NB4 (cell line): ENCODE measurements around the gene ENG.

Source experiments
- DNase-seq: peaks from one replicate; pipeline ENCODE4 v3.0.0; 2010; ENCODE audit warnings: low read depth
- H3K4me3 ChIP-seq: one replicate; pipeline ENCODE4 v1.5.1; 2011; ENCODE audit warnings: mild to moderate bottlenecking, low read depth, low read length, moderate library complexity
- MYC ChIP-seq: IDR thresholded peaks from 2 replicates; pipeline ENCODE4 v1.6.1; 2011; ENCODE audit warnings: low read depth, low read length
- POLR2A ChIP-seq: IDR thresholded peaks from 2 replicates; pipeline ENCODE4 v1.6.1; 2011; ENCODE audit warnings: mild to moderate bottlenecking; ENCODE audit not compliant: insufficient read length; ENCODE audit errors: extremely low read depth
- TF ChIP-seq, protein P1 (sequence below): IDR thresholded peaks from one replicate; pipeline ENCODE4 v1.5.1; 2012; ENCODE audit warnings: low read depth, low read length
- TF ChIP-seq, protein P2 (sequence below): IDR thresholded peaks from 2 replicates; pipeline ENCODE4 v1.6.1; 2011; ENCODE audit warnings: low read depth, low read length

ENG gene

DNA sequence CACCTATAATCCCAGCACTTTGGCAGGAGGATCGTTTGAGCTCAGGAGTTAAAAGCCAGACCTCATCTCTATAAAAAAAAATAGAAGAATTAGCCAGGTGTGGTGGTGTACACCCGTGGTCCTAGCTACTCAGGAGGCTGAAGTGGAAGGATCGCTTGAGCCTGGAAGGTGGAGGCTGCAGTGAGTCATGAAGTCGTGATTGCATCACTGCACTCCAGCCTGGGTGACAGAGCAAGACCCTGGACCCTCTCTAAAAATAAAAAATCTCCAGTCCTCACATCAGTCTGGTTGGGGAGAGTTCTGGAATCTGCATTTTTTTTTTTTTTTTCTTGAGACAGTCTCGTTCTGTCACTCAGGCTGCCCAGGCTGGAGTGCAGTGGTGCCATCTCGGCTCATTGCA is 42.4 kb downstream of the ENG start:
- TF ChIP-seq POLR2A (no peak), MYC (no peak)
- TF ChIP-seq, protein P1, sequence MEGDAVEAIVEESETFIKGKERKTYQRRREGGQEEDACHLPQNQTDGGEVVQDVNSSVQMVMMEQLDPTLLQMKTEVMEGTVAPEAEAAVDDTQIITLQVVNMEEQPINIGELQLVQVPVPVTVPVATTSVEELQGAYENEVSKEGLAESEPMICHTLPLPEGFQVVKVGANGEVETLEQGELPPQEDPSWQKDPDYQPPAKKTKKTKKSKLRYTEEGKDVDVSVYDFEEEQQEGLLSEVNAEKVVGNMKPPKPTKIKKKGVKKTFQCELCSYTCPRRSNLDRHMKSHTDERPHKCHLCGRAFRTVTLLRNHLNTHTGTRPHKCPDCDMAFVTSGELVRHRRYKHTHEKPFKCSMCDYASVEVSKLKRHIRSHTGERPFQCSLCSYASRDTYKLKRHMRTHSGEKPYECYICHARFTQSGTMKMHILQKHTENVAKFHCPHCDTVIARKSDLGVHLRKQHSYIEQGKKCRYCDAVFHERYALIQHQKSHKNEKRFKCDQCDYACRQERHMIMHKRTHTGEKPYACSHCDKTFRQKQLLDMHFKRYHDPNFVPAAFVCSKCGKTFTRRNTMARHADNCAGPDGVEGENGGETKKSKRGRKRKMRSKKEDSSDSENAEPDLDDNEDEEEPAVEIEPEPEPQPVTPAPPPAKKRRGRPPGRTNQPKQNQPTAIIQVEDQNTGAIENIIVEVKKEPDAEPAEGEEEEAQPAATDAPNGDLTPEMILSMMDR: no peak
- TF ChIP-seq, protein P2, sequence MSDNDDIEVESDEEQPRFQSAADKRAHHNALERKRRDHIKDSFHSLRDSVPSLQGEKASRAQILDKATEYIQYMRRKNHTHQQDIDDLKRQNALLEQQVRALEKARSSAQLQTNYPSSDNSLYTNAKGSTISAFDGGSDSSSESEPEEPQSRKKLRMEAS: no peak
- DNase-seq: no peak
- H3K4me3 ChIP-seq: no peak overlapping the region

DNA sequence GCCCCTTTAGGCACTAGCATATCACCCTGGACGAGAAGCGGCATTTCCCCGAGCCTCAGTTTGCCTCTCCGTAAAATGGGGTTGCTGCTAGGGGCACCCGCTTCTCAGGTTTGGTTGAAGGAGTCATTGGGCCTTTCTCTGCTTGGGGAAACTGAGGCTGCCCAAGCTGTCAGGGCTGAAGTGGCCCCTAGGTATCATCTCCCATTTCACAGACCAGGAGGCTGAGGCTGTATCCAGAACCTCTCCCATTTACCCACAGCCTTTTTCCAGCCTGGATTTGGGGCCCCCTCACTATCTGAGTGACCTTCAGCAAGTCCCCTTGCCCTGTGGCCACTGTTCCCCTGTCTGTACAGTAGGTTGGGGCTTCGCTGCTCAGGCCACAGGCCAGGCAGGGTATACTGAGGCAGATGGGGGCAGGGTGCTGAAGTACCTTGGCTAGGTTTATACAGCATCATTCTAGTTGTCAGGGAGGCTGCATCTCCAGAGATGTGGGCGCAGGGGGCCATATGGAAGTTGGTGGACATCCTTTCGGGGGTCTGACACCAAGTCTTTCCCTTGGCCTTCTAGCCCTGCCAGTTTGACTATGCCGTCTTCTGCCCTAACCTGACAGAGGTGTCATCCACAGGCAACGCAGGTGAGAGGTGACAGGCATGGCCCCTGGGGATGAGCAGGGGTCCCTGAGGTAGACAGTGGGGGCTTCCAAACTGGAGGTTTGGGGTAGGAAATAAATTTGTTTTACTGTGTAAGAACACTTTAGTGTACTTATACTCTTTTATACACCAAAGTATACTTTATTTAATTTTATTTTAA is 43.9 kb downstream of the ENG start:
- DNase-seq: no peak
- no peak overlapping the region for H3K4me3 ChIP-seq
- TF ChIP-seq, protein P1: no peak
- TF ChIP-seq, protein P2: no peak
- TF ChIP-seq POLR2A (no peak), MYC (no peak)

DNA sequence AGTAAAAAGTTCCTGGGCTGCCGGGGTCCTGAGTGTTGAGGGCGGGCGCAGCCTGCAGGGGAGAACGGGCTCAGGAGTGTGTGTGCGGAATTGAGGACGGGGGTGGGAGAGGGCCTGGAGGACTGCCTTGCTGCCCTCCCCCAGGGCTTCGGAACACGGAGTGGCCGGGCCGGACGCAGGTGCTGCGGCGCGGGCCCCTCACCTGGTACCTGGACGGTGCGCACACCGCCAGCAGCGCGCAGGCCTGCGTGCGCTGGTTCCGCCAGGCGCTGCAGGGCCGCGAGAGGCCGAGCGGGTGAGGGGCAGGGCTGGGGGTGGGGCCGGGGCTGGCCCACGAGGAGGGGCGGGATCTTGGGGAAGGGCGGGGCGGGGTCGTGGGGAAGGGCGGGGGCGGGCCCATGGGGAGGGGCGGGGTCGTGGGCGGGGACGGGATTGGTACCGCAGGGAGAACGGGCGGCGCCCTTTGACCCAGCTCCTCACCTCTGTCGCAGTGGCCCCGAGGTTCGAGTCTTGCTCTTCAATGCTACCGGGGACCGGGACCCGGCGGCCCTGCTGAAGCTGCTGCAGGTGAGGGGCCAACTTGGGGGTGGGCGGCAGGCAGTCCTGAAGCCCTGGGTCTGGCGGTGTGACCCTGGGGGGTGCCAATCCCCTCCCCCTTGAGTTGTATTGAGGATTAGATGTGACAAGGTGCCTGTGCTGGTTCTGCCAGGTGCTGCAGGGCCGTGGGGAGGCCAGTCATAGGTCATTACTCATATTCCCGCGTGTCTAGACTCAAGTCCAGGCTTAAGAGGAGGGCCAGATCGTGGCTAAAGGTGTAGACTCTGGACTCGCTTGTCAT is 44.7 kb downstream of the ENG start:
- TF ChIP-seq, protein P1: no peak
- TF ChIP-seq POLR2A (no peak), MYC (no peak)
- TF ChIP-seq, protein P2: no peak
- no peak overlapping the region for H3K4me3 ChIP-seq
- DNase-seq: no peak

DNA sequence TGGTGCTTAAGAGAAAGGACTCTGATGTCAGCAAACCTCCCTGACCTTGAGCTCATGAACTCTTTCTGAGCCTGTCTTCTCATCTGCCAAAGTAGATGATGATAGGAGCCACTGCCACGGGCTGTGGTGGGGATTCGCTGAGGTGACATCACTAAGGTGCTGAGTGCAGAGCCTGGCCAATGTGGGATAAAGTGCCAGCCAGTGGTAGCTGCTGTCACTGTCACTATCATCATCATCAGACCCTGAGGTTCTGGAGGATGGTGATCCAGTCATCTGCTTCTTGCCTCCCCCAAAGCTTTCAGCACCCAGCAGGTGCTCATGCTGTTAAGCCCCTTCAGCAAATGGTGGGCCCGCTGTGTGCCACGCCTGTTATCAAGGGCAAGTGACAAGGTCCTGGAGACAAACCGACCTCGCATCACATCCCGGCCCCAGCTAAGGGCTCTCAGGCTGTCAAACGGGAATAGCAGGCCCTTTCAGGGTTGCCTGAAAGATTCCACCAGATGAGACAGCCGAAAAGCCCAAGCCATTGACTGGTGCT is 45.4 kb downstream of the ENG start:
- TF ChIP-seq, protein P2: no peak
- no peak for TF ChIP-seq POLR2A
- TF ChIP-seq MYC: no peak
- TF ChIP-seq, protein P1: no peak
- no peak for DNase-seq
- H3K4me3 ChIP-seq: no peak overlapping the region

DNA sequence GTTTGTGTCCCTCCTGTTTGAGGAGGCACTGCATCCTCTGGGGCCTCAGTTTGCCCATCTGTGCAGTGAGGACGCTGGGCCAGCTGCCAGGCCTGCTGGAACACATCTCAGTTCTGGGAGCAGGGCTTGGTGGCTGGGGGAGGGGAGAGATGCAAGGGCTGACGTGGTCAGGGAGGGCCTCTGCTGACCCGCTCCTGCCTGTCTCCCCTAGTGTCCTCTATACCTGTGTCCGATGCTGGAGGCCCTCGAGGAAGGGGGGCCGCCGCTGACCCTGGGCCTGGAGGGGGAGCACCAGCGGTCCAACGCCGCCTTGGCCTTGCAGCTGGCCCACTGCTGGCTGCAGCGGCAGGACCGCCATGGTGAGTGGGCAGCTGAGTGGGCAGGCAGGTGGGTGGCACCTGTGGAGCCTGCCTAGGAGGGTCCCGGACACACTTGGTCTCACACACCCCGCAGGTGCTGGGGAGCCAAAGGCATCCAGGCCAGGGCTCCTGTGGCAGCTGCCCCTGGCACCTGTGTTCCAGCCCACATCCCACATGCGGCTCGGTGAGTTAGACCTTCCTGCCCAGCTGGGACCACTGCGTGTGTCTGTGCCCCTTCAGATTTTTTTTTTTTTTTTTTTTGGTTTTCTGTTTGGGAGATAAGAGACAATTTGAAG is 46.0 kb downstream of the ENG start:
- DNase-seq: no peak
- H3K4me3 ChIP-seq: no peak overlapping the region
- TF ChIP-seq, protein P1: no peak
- TF ChIP-seq MYC (no peak), POLR2A (no peak)
- TF ChIP-seq, protein P2: no peak
